Measurements from ENCODE around the gene PCDHA13.
"Not testable (repeated sequence)": the region's sequence is repeated elsewhere in the genome, so short reads cannot be mapped to it uniquely, and the experiment has no call there.

PCDHA13 gene

GRCh38 chr5:140868721-140869554, 13.0 kb upstream of the PCDHA13 start, which contains the start of gene PCDHA11:
TSS of gene PCDHA11 (plus strand) at chr5:140868957. CDS start at chr5:140869104, 147 bp downstream.
- no peak for DNase-seq (ENCODE audit: extremely low read depth in 1 of 2, low read depth in 1 of 2)

DNA sequence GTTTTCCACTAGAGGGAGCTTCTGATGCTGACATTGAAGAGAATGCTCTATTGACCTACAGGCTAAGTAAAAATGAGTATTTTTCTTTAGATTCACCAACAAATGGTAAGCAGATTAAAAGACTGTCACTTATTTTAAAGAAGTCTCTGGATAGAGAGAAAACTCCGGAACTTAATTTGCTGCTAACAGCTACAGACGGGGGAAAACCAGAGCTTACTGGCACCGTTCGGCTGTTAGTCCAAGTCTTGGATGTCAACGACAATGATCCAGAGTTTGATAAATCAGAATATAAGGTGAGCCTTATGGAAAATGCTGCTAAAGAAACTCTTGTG, 12.4 kb upstream of the PCDHA13 start:
- DNase-seq (ENCODE audit: extremely low read depth in 1 of 2, low read depth in 1 of 2), result no peak

- no peak for DNase-seq (ENCODE audit: extremely low read depth in 1 of 2, low read depth in 1 of 2)
These were observed 11.4 kb upstream of the PCDHA13 start for GRCh38 chr5:140870221-140871201.

DNA sequence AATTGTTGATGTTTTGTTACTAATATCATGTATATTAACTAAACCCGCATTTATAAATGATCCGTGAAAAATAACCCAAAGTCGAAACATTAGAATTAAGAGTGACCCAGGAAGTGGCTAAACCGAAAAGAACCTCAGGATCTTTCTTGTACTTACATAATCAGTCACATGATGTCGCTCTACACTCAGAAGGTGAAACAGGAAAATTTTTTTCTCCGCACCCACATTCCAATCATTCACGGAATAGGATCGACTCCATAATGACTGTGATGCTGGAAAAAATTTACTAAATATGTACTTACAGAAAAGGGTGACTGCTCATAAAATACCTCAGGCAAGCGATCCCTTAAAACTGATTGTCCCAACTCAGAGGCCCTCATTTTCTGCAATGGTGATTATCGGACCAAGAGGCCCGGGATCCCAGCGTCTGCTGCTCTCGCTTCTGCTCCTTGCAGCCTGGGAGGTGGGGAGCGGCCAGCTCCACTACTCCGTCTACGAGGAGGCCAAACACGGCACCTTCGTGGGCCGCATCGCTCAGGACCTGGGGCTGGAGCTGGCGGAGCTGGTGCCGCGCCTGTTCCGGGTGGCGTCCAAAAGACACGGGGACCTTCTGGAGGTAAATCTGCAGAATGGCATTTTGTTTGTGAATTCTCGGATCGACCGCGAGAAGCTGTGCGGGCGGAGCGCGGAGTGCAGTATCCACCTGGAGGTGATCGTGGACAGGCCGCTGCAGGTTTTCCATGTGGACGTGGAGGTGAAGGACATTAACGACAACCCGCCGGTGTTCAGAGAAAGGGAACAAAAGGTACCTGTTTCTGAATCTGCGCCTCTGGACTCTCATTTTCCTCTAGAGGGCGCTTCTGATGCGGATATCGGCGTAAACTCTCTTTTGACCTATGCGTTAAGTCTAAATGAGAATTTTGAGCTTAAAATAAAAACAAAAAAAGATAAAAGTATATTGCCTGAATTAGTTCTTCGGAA, 6.5 kb upstream of the PCDHA13 start, which contains the start of gene PCDHA12:
Gene PCDHA12 (plus strand): TSS at position 224 of the 981 bp plus-strand sequence. CDS start 165 bp downstream, at position 389.
- DNase-seq (ENCODE audit: extremely low read depth in 1 of 2, low read depth in 1 of 2), result no peak

GRCh38 chr5:140876541-140877261, 5.2 kb upstream of the PCDHA13 start:
- DNase-seq (ENCODE audit: extremely low read depth in 1 of 2, low read depth in 1 of 2), result not testable (repeated sequence)

- no peak for DNase-seq (ENCODE audit: extremely low read depth in 1 of 2, low read depth in 1 of 2)
These were observed 4.7 kb upstream of the PCDHA13 start for GRCh38 chr5:140877262-140877581.

DNA sequence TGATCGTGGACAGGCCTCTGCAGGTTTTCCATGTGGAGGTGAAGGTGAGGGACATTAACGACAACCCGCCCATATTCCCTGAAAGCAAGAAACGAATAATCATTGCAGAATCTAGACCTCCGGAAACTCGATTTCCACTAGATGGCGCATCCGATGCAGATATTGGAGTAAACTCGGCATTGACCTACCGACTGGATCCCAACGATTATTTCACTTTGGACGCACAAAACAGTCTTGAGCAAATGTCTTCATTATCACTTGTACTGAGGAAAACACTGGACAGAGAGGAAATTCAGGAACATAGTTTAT, 621 bp downstream of the PCDHA13 start:
- no peak for DNase-seq (ENCODE audit: extremely low read depth in 1 of 2, low read depth in 1 of 2)

GRCh38 chr5:140883373-140883772, 1.4 kb downstream of the PCDHA13 start:
- no peak for DNase-seq (ENCODE audit: extremely low read depth in 1 of 2, low read depth in 1 of 2)

- no peak for DNase-seq (ENCODE audit: extremely low read depth in 1 of 2, low read depth in 1 of 2)
These were observed 2.2 kb downstream of the PCDHA13 start for GRCh38 chr5:140883927-140884697.

GRCh38 chr5:140916325-140916724, 34.4 kb downstream of the PCDHA13 start:
- DNase-seq (ENCODE audit: extremely low read depth in 1 of 2, low read depth in 1 of 2), result no peak

DNA sequence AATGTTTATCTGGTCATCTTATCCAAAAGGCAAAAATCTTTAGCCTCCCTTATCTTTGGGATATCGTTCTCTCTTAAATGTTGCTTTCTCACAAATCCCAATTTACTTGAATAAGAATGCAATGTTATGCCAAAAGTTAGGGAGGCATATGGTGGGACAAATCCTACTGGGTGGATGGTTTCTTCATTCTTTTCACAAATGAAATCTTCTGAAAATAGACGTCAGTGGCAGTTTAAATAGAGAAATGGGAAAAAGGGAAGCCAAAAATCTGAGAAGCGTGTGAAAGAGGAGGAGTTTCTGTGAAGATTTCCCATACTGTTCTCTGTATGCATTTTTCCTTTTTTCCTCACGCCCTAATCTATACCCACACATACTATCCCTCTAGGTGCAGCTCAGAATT, 41.7 kb downstream of the PCDHA13 start:
- no peak for DNase-seq (ENCODE audit: extremely low read depth in 1 of 2, low read depth in 1 of 2)

- no peak for DNase-seq (ENCODE audit: extremely low read depth in 1 of 2, low read depth in 1 of 2)
These were observed 44.0 kb downstream of the PCDHA13 start, which contains the start of gene PCDHAC1 for GRCh38 chr5:140925806-140926442. TSS of gene PCDHAC1 (plus strand) at chr5:140926299. CDS start at chr5:140926893, 594 bp downstream.

GRCh38 chr5:140926443-140927227, 44.7 kb downstream of the PCDHA13 start:
- DNase-seq (ENCODE audit: extremely low read depth in 1 of 2, low read depth in 1 of 2), result no peak

DNA sequence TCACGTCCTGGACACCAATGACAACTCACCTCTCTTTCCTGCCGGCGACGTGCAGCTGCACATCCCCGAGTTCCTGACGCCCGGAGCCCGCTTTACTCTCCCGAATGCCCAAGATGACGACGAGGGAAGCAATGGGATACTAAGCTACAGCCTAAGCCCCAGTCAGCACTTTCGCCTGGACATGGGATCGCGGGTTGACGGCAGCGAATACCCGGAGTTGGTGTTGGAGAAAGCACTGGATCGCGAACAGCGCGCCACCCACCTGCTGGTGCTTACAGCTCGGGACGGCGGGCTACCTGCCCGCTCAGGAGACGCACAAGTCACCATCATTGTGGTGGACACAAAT, 45.3 kb downstream of the PCDHA13 start:
- DNase-seq (ENCODE audit: extremely low read depth in 1 of 2, low read depth in 1 of 2), result no peak

Data from activated CD8-positive, alpha-beta memory T cell treated with anti-CD3 and anti-CD28 coated beads for 1 hour (primary cell).